H9 (cell line): ENCODE results near the gene POU2F3. TPM values are rescaled to one million over a fixed set of nuclear protein-coding genes. Genes with fewer than 3 reads are reported as not detected.
"Not testable (repeated sequence)": the region's sequence is repeated elsewhere in the genome, so short reads cannot be mapped to it uniquely, and the experiment has no call there.

Source experiments
- DNase-seq: peaks from one replicate; pipeline ENCODE4 v3.0.0-alpha.2; 2017
- H2AFZ ChIP-seq: one replicate; pipeline ENCODE4 v1.6.1; 2013; ENCODE audit warnings: mild to moderate bottlenecking, low read length, control low read depth, moderate library complexity
- H2AK5ac ChIP-seq: 2 replicates; pipeline ENCODE4 v1.6.1; 2013; ENCODE audit warnings: low read length, control low read depth, mixed read lengths; ENCODE audit not compliant: insufficient read length
- H2BK120ac ChIP-seq: one replicate; pipeline ENCODE4 v1.6.1; 2013; ENCODE audit warnings: low read depth, mild to moderate bottlenecking, low read length, control low read depth, inconsistent platforms; ENCODE audit not compliant: poor library complexity, severe bottlenecking
- H2BK12ac ChIP-seq: 2 replicates; pipeline ENCODE4 v1.6.1; 2013; ENCODE audit warnings: low read length, control low read depth, mixed read lengths, low read depth; ENCODE audit not compliant: insufficient read length
- H2BK15ac ChIP-seq: 2 replicates; pipeline ENCODE4 v1.6.1; 2013; ENCODE audit warnings: low read depth, low read length, control low read depth
- H2BK20ac ChIP-seq: one replicate; pipeline ENCODE4 v1.6.1; 2013; ENCODE audit warnings: low read depth, mild to moderate bottlenecking, low read length, control low read depth, inconsistent platforms; ENCODE audit not compliant: poor library complexity, severe bottlenecking
- H2BK5ac ChIP-seq: 2 replicates; pipeline ENCODE4 v1.6.1; 2013; ENCODE audit warnings: low read length, control low read depth, mixed read lengths; ENCODE audit not compliant: insufficient read length
- H3K14ac ChIP-seq: 2 replicates; pipeline ENCODE4 v1.6.1; 2013; ENCODE audit warnings: low read length, control low read depth; ENCODE audit not compliant: insufficient read depth
- H3K18ac ChIP-seq: 2 replicates; pipeline ENCODE4 v1.6.1; 2013; ENCODE audit warnings: low read depth, mild to moderate bottlenecking, mixed read lengths, low read length, control low read depth; ENCODE audit not compliant: insufficient read length
- H3K23ac ChIP-seq: 2 replicates; pipeline ENCODE4 v1.6.1; 2013; ENCODE audit warnings: low read length, control low read depth, mixed read lengths, low read depth; ENCODE audit not compliant: insufficient read length
- H3K23me2 ChIP-seq: 2 replicates; pipeline ENCODE4 v1.6.1; 2013; ENCODE audit warnings: low read depth, mild to moderate bottlenecking, mixed read lengths, low read length, control low read depth; ENCODE audit not compliant: insufficient read length, poor library complexity, severe bottlenecking
- H3K27ac ChIP-seq: 2 replicates; pipeline ENCODE4 v1.5.1; 2013; ENCODE audit warnings: low read length, control low read depth, mixed read lengths, low read depth; ENCODE audit not compliant: insufficient read length
- H3K27me3 ChIP-seq: 2 replicates; pipeline ENCODE4 v1.6.1; 2013; ENCODE audit warnings: low read length, control low read depth, inconsistent platforms; ENCODE audit not compliant: insufficient read depth
- H3K4ac ChIP-seq: 2 replicates; pipeline ENCODE4 v1.6.1; 2013; ENCODE audit warnings: low read depth, mild to moderate bottlenecking, control low read depth, inconsistent platforms, low read length, moderate library complexity
- H3K4me1 ChIP-seq: 2 replicates; pipeline ENCODE4 v1.6.1; 2013; ENCODE audit warnings: low read length, control low read depth, inconsistent platforms; ENCODE audit not compliant: insufficient read depth
- H3K4me2 ChIP-seq: 2 replicates; pipeline ENCODE4 v1.6.1; 2013; ENCODE audit warnings: low read length, control low read depth, mixed read lengths; ENCODE audit not compliant: insufficient read length, insufficient read depth
- H3K56ac ChIP-seq: 2 replicates; pipeline ENCODE4 v1.6.1; 2013; ENCODE audit warnings: low read depth, mild to moderate bottlenecking, mixed read lengths, low read length, control low read depth; ENCODE audit not compliant: insufficient read length
- H3K79me1 ChIP-seq: 2 replicates; pipeline ENCODE4 v1.6.1; 2013; ENCODE audit warnings: low read depth, mild to moderate bottlenecking, moderate library complexity, low read length, control low read depth, inconsistent platforms; ENCODE audit not compliant: insufficient read depth, poor library complexity, severe bottlenecking
- H3K79me2 ChIP-seq: 2 replicates; pipeline ENCODE4 v1.6.1; 2013; ENCODE audit warnings: low read length, control low read depth, inconsistent platforms; ENCODE audit not compliant: insufficient read depth
- H3K9ac ChIP-seq: 2 replicates; pipeline ENCODE4 v1.6.1; 2013; ENCODE audit warnings: low read length, control low read depth, mixed read lengths; ENCODE audit not compliant: insufficient read length; ENCODE audit errors: extremely low read depth
- H3K9me3 ChIP-seq: one replicate; pipeline ENCODE4 v1.6.1; 2013; ENCODE audit warnings: low read depth, low read length, inconsistent platforms; ENCODE audit not compliant: control insufficient read depth
- H3T11ph ChIP-seq: one replicate; pipeline ENCODE4 v1.6.1; 2013; ENCODE audit warnings: mild to moderate bottlenecking, low read length, control low read depth, inconsistent platforms
- H4K20me1 ChIP-seq: one replicate; pipeline ENCODE4 v1.6.1; 2013; ENCODE audit not compliant: control insufficient read depth, insufficient read length, insufficient read depth
- H4K5ac ChIP-seq: 2 replicates; pipeline ENCODE4 v1.6.1; 2013; ENCODE audit warnings: low read depth, mild to moderate bottlenecking, mixed read lengths, low read length, control low read depth; ENCODE audit not compliant: insufficient read length
- H4K8ac ChIP-seq: replicated peaks from 2 replicates; pipeline ENCODE4 v1.6.1; 2013; ENCODE audit warnings: low read length, control low read depth, mixed read lengths, low read depth; ENCODE audit not compliant: insufficient read length
- H4K91ac ChIP-seq: 2 replicates; pipeline ENCODE4 v1.6.1; 2013; ENCODE audit warnings: low read depth, mild to moderate bottlenecking, moderate library complexity, mixed read lengths, low read length, control low read depth; ENCODE audit not compliant: insufficient read length
- H3K27ac Mint-ChIP-seq, 3 experiments: 2 replicates in 2 of 3; 3 replicates in 1 of 3; pipeline ENCODE4 v1.8.0; 2020 to 2021; ENCODE audit warnings: mixed read lengths in 3 of 3, mild to moderate bottlenecking in 1 of 3, moderate library complexity in 1 of 3
- H3K27me3 Mint-ChIP-seq: 2 replicates; pipeline ENCODE4 v1.8.0; 2021; ENCODE audit warnings: low read depth, mild to moderate bottlenecking, moderate library complexity, mixed read lengths
- H3K36me3 Mint-ChIP-seq, 3 experiments: 2 replicates in 2 of 3; 3 replicates in 1 of 3; pipeline ENCODE4 v1.8.0; 2020 to 2021; ENCODE audit warnings: low read depth in 3 of 3, mixed read lengths in 3 of 3; ENCODE audit not compliant: insufficient read depth in 1 of 3
- H3K4me1 Mint-ChIP-seq, 2 experiments: 2 replicates each; pipeline ENCODE4 v1.8.0; 2020; ENCODE audit warnings: mixed read lengths in 2 of 2
- H3K4me3 Mint-ChIP-seq, 2 experiments: 2 replicates in 1 of 2; 3 replicates in 1 of 2; pipeline ENCODE4 v1.8.0; 2020 to 2021; ENCODE audit warnings: mild to moderate bottlenecking in 2 of 2, mixed read lengths in 2 of 2, moderate library complexity in 1 of 2
- H3K9me3 Mint-ChIP-seq, 2 experiments: 2 replicates in 1 of 2; 3 replicates in 1 of 2; pipeline ENCODE4 v1.8.0; 2020; ENCODE audit warnings: mild to moderate bottlenecking in 2 of 2, mixed read lengths in 2 of 2, moderate library complexity in 1 of 2
- CTCF ChIP-seq: fragments of 200-600 bp; sonication (generic); conservative IDR thresholded peaks from 3 replicates; pipeline ENCODE4 v1.8.0; 2021; ENCODE audit warnings: antibody characterized with exemption, mild to moderate bottlenecking
- WGBS: extraction: QIAGEN DNeasy Blood & Tissue Kit; methylation state at CpG from one replicate; pipeline ENCODE4 v1.1.7; 2013; ENCODE audit warnings: missing lambda C conversion rate, low lambda C conversion rate, mixed read lengths; ENCODE audit not compliant: insufficient read length; ENCODE audit errors: extremely low coverage; 5-methylcytosine and 5-hydroxymethylcytosine counted together
- total RNA-seq: library from RNA; stranded (reverse); gene quantifications from 2 replicates; pipeline ENCODE4 v1.2.1, GENCODE V29; 2021

The POU2F3 gene
- total RNA-seq, 1 experiment from 2014 or later: 1.1 TPM

GRCh38 chr11:120273432-120273831 lies 33.5 kb downstream of the POU2F3 start:
- Histone ChIP-seq H3K79me2 (no peaks in the 10 kb centered on the region), H4K8ac (no peak overlapping the region), H3K23me2 (no peaks in the 10 kb centered on the region), H3K4me1 (no peaks in the 10 kb centered on the region; the same call in 1 of the 2 replicates), H4K5ac (no peak overlapping the region), H3K9me3 (no peaks in the 10 kb centered on the region), H3K79me1 (no peaks in the 10 kb centered on the region), H4K20me1 (no peaks in the 10 kb centered on the region), H2BK15ac (no peak overlapping the region), H3K27me3 (no peaks in the 10 kb centered on the region), H3K4me2 (no peak overlapping the region), H2BK12ac (no peak overlapping the region), H3K27ac (no peak overlapping the region), H4K91ac (no peak overlapping the region), H2AFZ (no peak overlapping the region), H3K23ac (no peak overlapping the region), H2AK5ac (no peak overlapping the region), H3K4ac (no peak overlapping the region), H2BK120ac (no peak overlapping the region), H3K14ac (no peak overlapping the region), H3T11ph (no peak overlapping the region), H3K56ac (no peak overlapping the region), H3K18ac (no peak overlapping the region), H2BK20ac (no peak overlapping the region), H3K9ac (no peak overlapping the region), H2BK5ac (no peak overlapping the region)
- Mint-ChIP-seq H3K4me1 (peaks cover 4 to 5% of the 10 kb centered on the region in 2 experiments), H3K27me3 (peaks cover 35% of the 10 kb centered on the region), H3K4me3 (no peak overlapping the region), H3K9me3 (no peaks in the 10 kb centered on the region), H3K36me3 (no peaks in the 10 kb centered on the region; a peak in 1 of 7 replicates), H3K27ac (0 out of 7 replicates have a peak overlapping the region, but pooled peaks of 1 of the 3 experiments have one; percentile 5)
- WGBS: no CpG with 5 or more reads among the region's 2 CpGs
- DNase-seq: no peak
- TF ChIP-seq CTCF: no peak

- H2AK5ac ChIP-seq, H3K79me2 ChIP-seq, H3K4me1 ChIP-seq, H3K4me2 ChIP-seq, H3K4me3 Mint-ChIP-seq, H4K8ac ChIP-seq, H3K27me3 ChIP-seq, H3K4ac ChIP-seq, H3K9ac ChIP-seq, H3K23ac ChIP-seq, H2BK12ac ChIP-seq, H3K18ac ChIP-seq, H2BK15ac ChIP-seq, H2BK5ac ChIP-seq, H3K9me3 Mint-ChIP-seq, H4K91ac ChIP-seq, H4K20me1 ChIP-seq, H3K36me3 Mint-ChIP-seq, H3K14ac ChIP-seq, H2BK20ac ChIP-seq, H3K79me1 ChIP-seq, H3K56ac ChIP-seq, DNase-seq, H3K27ac Mint-ChIP-seq, H3K27ac ChIP-seq, H3K4me1 Mint-ChIP-seq, H4K5ac ChIP-seq, H3K9me3 ChIP-seq, H3T11ph ChIP-seq, H2BK120ac ChIP-seq, H3K23me2 ChIP-seq, H2AFZ ChIP-seq: not testable (repeated sequence)
- WGBS: no CpG with 5 or more reads among the region's 2 CpGs
- H3K27me3 Mint-ChIP-seq: peaks cover 32% of the 10 kb centered on the region
Measured at GRCh38 chr11:120273956-120274355, 34.0 kb downstream of the POU2F3 start.
